Measurements from ENCODE around the gene EEF1AKMT4. TPM values are rescaled to one million over a fixed set of nuclear protein-coding genes. Genes with fewer than 3 reads are reported as not detected.
A peak's percentile ranks its signal among the peaks of the same experiment; 100 is the strongest.

The EEF1AKMT4 gene
- total and polyA plus RNA-seq, 3 experiments from 2014 or later = 5.3 to 14.5 (median 13.2) TPM

- DNase-seq = no peak
- H3K36me3 ChIP-seq (ENCODE audit: insufficient read depth, low read length) = no peaks in the 10 kb centered on the region
- no peak overlapping the region for H3K4me3 ChIP-seq (ENCODE audit: low read length)
- Mint-ChIP-seq H3K27ac (peak overlapping the region in 2 of 8 donors; percentile 5 to 78), H3K27me3 (peaks cover 11 to 16% of the 10 kb centered on the region in 2 donors), H3K36me3 (peaks cover 0 to 1% (median 0%) of the 10 kb centered on the region in 3 donors), H3K4me1 (peaks cover 17 to 29% (median 18%) of the 10 kb centered on the region in 3 donors), H3K9me3 (no peaks in the 10 kb centered on the region), H3K4me3 (peak overlapping the region; percentile 33 to 89 (median 70))
- H3K4me1 ChIP-seq (ENCODE audit: insufficient read depth, low read length) = peaks cover 23% of the 10 kb centered on the region
- ChIA-PET POLR2A (interaction anchor here (0.5 kb wide), 1 partner anchor 107 kb away, joined by 3 read pairs; no protein-coding TSS in a partner anchor), CTCF (interaction anchor here (1.3 to 3.0 kb wide), 2 partner anchors 10 to 19 kb away, joined by 4 to 13 read pairs; partner anchors contain the start of gene EEF1AKMT4)
- H3K27me3 ChIP-seq (ENCODE audit: insufficient read depth, low read length, poor library complexity, severe bottlenecking) = peaks cover 14% of the 10 kb centered on the region
- no peaks in the 10 kb centered on the region for H3K9me3 ChIP-seq (ENCODE audit: low read length)
- no peak overlapping the region for H3K27ac ChIP-seq (ENCODE audit: low read depth, low read length)
These were observed 10.0 kb downstream of the EEF1AKMT4 start for GRCh38 chr3:184259396-184259877.

- Mint-ChIP-seq H3K27me3 (peaks cover 14 to 23% of the 10 kb centered on the region in 2 donors), H3K4me1 (peaks cover 17 to 29% (median 18%) of the 10 kb centered on the region in 3 donors), H3K27ac (peak overlapping the region; percentile 42 to 90 (median 69)), H3K9me3 (no peaks in the 10 kb centered on the region), H3K36me3 (peaks cover 0 to 1% (median 0%) of the 10 kb centered on the region in 3 donors), H3K4me3 (peak overlapping the region; percentile 79 to 93 (median 90))
- ChIA-PET CTCF (interaction anchor here (1.0 to 3.0 kb wide), 4 partner anchors 9 to 20 kb away, joined by 3 to 13 read pairs (median 4); partner anchors contain the start of gene EEF1AKMT4), POLR2A (interaction anchor here (0.5 to 0.6 kb wide), 2 partner anchors 27 to 108 kb away, joined by 3 to 7 read pairs; no protein-coding TSS in a partner anchor)
- peak; percentile 35 to 61 (median 41) for DNase-seq
- Histone ChIP-seq H3K9me3 (ENCODE audit: low read length) (no peaks in the 10 kb centered on the region), H3K36me3 (ENCODE audit: insufficient read depth, low read length) (no peaks in the 10 kb centered on the region), H3K4me1 (ENCODE audit: insufficient read depth, low read length) (peaks cover 23% of the 10 kb centered on the region), H3K27me3 (ENCODE audit: insufficient read depth, low read length, poor library complexity, severe bottlenecking) (peaks cover 20% of the 10 kb centered on the region), H3K27ac (ENCODE audit: low read depth, low read length) (no peak overlapping the region), H3K4me3 (ENCODE audit: low read length) (peak overlapping the region; percentile 51)
These were observed 10.6 kb downstream of the EEF1AKMT4 start for GRCh38 chr3:184259878-184260723.

- Mint-ChIP-seq H3K9me3 (no peaks in the 10 kb centered on the region), H3K4me1 (peaks cover 17 to 29% (median 18%) of the 10 kb centered on the region in 3 donors), H3K27me3 (peaks cover 17 to 26% of the 10 kb centered on the region in 2 donors), H3K27ac (peak overlapping the region in 7 of 8 donors; percentile 50 to 90 (median 78)), H3K36me3 (peaks cover 0 to 1% (median 0%) of the 10 kb centered on the region in 3 donors), H3K4me3 (peak overlapping the region; percentile 79 to 93 (median 90))
- no peak for DNase-seq
- CTCF ChIA-PET = interaction anchor here (1.0 to 3.0 kb wide), 4 partner anchors 8 to 33 kb away, joined by 3 to 13 read pairs (median 6); partner anchors contain the start of gene EEF1AKMT4
- H3K27me3 ChIP-seq (ENCODE audit: insufficient read depth, low read length, poor library complexity, severe bottlenecking) = peaks cover 20% of the 10 kb centered on the region
- peaks cover 23% of the 10 kb centered on the region for H3K4me1 ChIP-seq (ENCODE audit: insufficient read depth, low read length)
- H3K36me3 ChIP-seq (ENCODE audit: insufficient read depth, low read length) = no peaks in the 10 kb centered on the region
- no peak overlapping the region for H3K27ac ChIP-seq (ENCODE audit: low read depth, low read length)
- H3K4me3 ChIP-seq (ENCODE audit: low read length) = peak overlapping the region; percentile 51
- no peaks in the 10 kb centered on the region for H3K9me3 ChIP-seq (ENCODE audit: low read length)
- POLR2A ChIA-PET = interaction anchor here (0.6 kb wide), 1 partner anchor 26 kb away, joined by 7 read pairs; no protein-coding TSS in a partner anchor
These were observed 11.3 kb downstream of the EEF1AKMT4 start for GRCh38 chr3:184260724-184261269.

GRCh38 chr3:184261270-184261853, 11.9 kb downstream of the EEF1AKMT4 start, which contains the start of gene CAMK2N2:
Gene CAMK2N2 (minus strand): TSS chr3:184261553. CDS start chr3:184261285, 268 bp downstream.
- H3K4me1 Mint-ChIP-seq = peaks cover 17 to 29% (median 18%) of the 10 kb centered on the region in 3 donors
- peak within 1 kb of the TSS; percentile 61 for H3K4me3 ChIP-seq (ENCODE audit: low read length)
- peak within 1 kb of the TSS; percentile 42 to 92 (median 69) for H3K27ac Mint-ChIP-seq
- peak in 4 of 5 donors; percentile 48 to 70 (median 58) for DNase-seq
- ChIA-PET CTCF (interaction anchor here (2.0 to 3.0 kb wide), 2 partner anchors 12 to 34 kb away, joined by 8 to 13 read pairs; partner anchors contain the start of gene EEF1AKMT4), POLR2A (no interaction called here)
- H3K9me3 ChIP-seq (ENCODE audit: low read length) = no peaks in the 10 kb centered on the region
- no peak within 1 kb of the TSS for H3K27ac ChIP-seq (ENCODE audit: low read depth, low read length)
- H3K27me3 ChIP-seq (ENCODE audit: insufficient read depth, low read length, poor library complexity, severe bottlenecking) = peaks cover 20% of the 10 kb centered on the region
- peaks cover 0 to 1% (median 0%) of the 10 kb centered on the region in 3 donors for H3K36me3 Mint-ChIP-seq
- no peaks in the 10 kb centered on the region for H3K36me3 ChIP-seq (ENCODE audit: insufficient read depth, low read length)
- peak within 1 kb of the TSS; percentile 79 to 94 (median 90) for H3K4me3 Mint-ChIP-seq
- H3K4me1 ChIP-seq (ENCODE audit: insufficient read depth, low read length) = peaks cover 23% of the 10 kb centered on the region
- no peaks in the 10 kb centered on the region for H3K9me3 Mint-ChIP-seq
- H3K27me3 Mint-ChIP-seq = peaks cover 19 to 30% of the 10 kb centered on the region in 2 donors

- Histone ChIP-seq H3K27me3 (ENCODE audit: insufficient read depth, low read length, poor library complexity, severe bottlenecking) (peaks cover 20% of the 10 kb centered on the region), H3K27ac (ENCODE audit: low read depth, low read length) (no peak overlapping the region), H3K9me3 (ENCODE audit: low read length) (no peaks in the 10 kb centered on the region), H3K4me3 (ENCODE audit: low read length) (peak overlapping the region; percentile 61), H3K36me3 (ENCODE audit: insufficient read depth, low read length) (no peaks in the 10 kb centered on the region), H3K4me1 (ENCODE audit: insufficient read depth, low read length) (peaks cover 23% of the 10 kb centered on the region)
- H3K36me3 Mint-ChIP-seq = peaks cover 0 to 1% (median 0%) of the 10 kb centered on the region in 3 donors
- H3K27ac Mint-ChIP-seq = peak overlapping the region in 7 of 8 donors; percentile 3 to 92 (median 54)
- H3K9me3 Mint-ChIP-seq = no peaks in the 10 kb centered on the region
- peaks cover 17 to 29% (median 18%) of the 10 kb centered on the region in 3 donors for H3K4me1 Mint-ChIP-seq
- peak in 2 of 5 donors; percentile 15 to 30 for DNase-seq
- CTCF ChIA-PET = interaction anchor here (0.7 to 3.0 kb wide), 3 partner anchors 9 to 34 kb away, joined by 3 to 13 read pairs (median 8); partner anchors contain the start of gene EEF1AKMT4
- H3K27me3 Mint-ChIP-seq = peaks cover 21 to 32% of the 10 kb centered on the region in 2 donors
- POLR2A ChIA-PET = no interaction called here
- peak overlapping the region; percentile 77 to 94 (median 84) for H3K4me3 Mint-ChIP-seq
These were observed 12.6 kb downstream of the EEF1AKMT4 start for GRCh38 chr3:184261854-184262763.

- Mint-ChIP-seq H3K27ac (peak overlapping the region in 4 of 8 donors; percentile 33 to 72 (median 54)), H3K36me3 (no peaks in the 10 kb centered on the region), H3K4me3 (peak overlapping the region in 6 of 7 donors; percentile 56 to 75 (median 71)), H3K9me3 (no peaks in the 10 kb centered on the region), H3K27me3 (peaks cover 28 to 38% of the 10 kb centered on the region in 2 donors), H3K4me1 (peaks cover 17 to 29% (median 18%) of the 10 kb centered on the region in 3 donors)
- Histone ChIP-seq H3K36me3 (ENCODE audit: insufficient read depth, low read length) (no peaks in the 10 kb centered on the region), H3K27ac (ENCODE audit: low read depth, low read length) (no peak overlapping the region), H3K27me3 (ENCODE audit: insufficient read depth, low read length, poor library complexity, severe bottlenecking) (peaks cover 20% of the 10 kb centered on the region), H3K4me1 (ENCODE audit: insufficient read depth, low read length) (peaks cover 23% of the 10 kb centered on the region), H3K4me3 (ENCODE audit: low read length) (no peak overlapping the region), H3K9me3 (ENCODE audit: low read length) (no peaks in the 10 kb centered on the region)
- CTCF ChIA-PET = interaction anchor here (2.0 kb wide), 1 partner anchor 35 kb away, joined by 8 read pairs; no protein-coding TSS in a partner anchor
- POLR2A ChIA-PET = no interaction called here
- no peak for DNase-seq
These were observed 13.3 kb downstream of the EEF1AKMT4 start for GRCh38 chr3:184262764-184263179.

Data from CD8-positive, alpha-beta memory T cell (primary cell).